Mucosa of rectum (tissue), 2 donors: ENCODE data around the gene SLC9A5.
A peak's percentile ranks its signal among the peaks of the same experiment; 100 is the strongest.

ENCODE experiments used
- H3K27ac ChIP-seq, 2 donors: one replicate each; pipeline ENCODE4 v1.7.0; 2013; ENCODE audit warnings: inconsistent platforms in 2 of 2, low read depth in 2 of 2, low read length in 2 of 2
- H3K27me3 ChIP-seq, 2 donors: one replicate each; pipeline ENCODE4 v1.7.0; 2013; ENCODE audit warnings: low read length in 2 of 2; ENCODE audit not compliant: control insufficient read depth in 2 of 2, insufficient read depth in 2 of 2
- H3K36me3 ChIP-seq, 2 donors: one replicate each; pipeline ENCODE4 v1.7.0; 2013; ENCODE audit warnings: low read length in 2 of 2; ENCODE audit not compliant: control insufficient read depth in 2 of 2, insufficient read depth in 2 of 2
- H3K4me1 ChIP-seq, 2 donors: one replicate each; pipeline ENCODE4 v1.7.0; 2013; ENCODE audit warnings: low read length in 2 of 2, mild to moderate bottlenecking in 1 of 2; ENCODE audit not compliant: control insufficient read depth in 2 of 2, insufficient read depth in 2 of 2
- H3K4me3 ChIP-seq, 2 donors: one replicate each; pipeline ENCODE4 v1.7.0; 2013; ENCODE audit warnings: low read length in 2 of 2
- H3K9ac ChIP-seq, 2 donors: one replicate each; pipeline ENCODE4 v1.7.0; 2013; ENCODE audit warnings: low read length in 2 of 2, low read depth in 1 of 2, mild to moderate bottlenecking in 1 of 2
- H3K9me3 ChIP-seq, 2 donors: one replicate each; pipeline ENCODE4 v1.7.0; 2013; ENCODE audit warnings: low read length in 2 of 2; ENCODE audit not compliant: control insufficient read depth in 2 of 2
- donor health status: healthy.
- donor health status: Normal muscosa, but diverticular disease.

The SLC9A5 gene

DNA sequence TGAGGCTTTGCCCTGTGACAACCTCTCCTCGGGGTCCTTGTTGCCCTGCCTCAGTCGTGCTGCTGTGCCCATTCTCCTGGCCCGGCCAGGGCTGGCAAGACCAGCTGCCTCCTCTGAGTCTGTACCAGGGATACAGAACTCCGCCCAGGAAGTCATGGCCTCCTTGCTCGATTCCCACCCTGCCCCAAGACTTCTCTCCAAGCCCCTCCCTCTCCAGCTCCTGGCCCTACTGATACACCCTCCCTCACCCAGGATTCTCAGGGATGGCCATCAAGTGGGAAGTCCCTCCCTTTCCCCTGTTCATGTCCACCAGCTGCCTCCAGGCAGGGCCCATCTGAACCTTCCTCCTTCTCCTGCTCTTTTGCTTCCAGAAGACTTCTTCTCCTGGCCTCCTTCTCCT lies 33.1 kb upstream of the SLC9A5 start:
- no peaks in the 10 kb centered on the region for H3K36me3 ChIP-seq
- H3K9ac ChIP-seq, result no peak overlapping the region
- no peak overlapping the region for H3K27ac ChIP-seq
- H3K4me3 ChIP-seq, result no peak overlapping the region
- H3K9me3 ChIP-seq, result no peaks in the 10 kb centered on the region
- H3K27me3 ChIP-seq, result no peaks in the 10 kb centered on the region
- peaks cover 0 to 2% of the 10 kb centered on the region in 2 donors for H3K4me1 ChIP-seq

DNA sequence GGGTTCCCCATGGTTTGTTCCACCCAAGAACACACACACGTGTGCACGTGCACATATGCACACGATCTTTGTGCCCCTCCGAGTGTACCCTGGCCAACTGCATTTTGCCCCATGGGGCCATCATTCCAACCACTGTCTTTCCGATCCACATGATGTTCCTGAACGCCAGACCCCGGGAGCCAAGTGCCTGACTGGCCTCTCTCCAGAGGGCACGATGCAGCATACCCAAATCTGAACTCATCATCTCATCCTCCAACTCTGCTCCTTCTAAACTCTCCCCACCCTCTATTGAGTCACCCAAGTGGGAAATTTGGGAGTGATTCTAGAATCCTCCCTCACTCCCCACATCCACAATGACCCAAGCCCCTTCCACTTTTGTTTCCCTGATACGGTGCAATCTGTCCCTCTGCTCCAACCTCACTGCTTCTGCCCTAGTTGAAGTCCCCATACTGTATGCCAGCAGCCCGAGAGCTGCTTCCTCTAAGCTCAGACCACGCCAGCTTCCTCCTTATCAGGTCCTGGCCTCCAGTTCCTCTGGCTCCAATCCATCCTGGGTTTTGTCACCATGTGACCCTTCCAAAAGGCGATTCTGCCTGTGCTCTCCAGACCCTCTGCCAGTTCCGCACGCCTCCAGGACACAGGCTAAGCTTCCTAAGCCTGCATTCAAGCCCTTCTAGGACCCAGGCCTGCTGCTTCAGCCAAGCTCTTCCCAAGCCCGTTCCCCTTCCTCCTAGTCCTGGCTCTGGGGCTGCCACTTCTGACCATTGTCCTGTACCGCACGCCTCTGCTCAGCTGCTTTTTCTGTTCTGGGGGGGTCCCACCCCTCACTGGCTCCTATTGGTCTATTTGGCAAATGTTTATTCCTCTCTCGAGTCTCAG lies 31.9 kb upstream of the SLC9A5 start:
- Histone ChIP-seq H3K9ac (no peak overlapping the region), H3K36me3 (no peaks in the 10 kb centered on the region), H3K27ac (no peak overlapping the region), H3K4me1 (peaks cover 0 to 2% of the 10 kb centered on the region in 2 donors), H3K27me3 (no peaks in the 10 kb centered on the region), H3K4me3 (no peak overlapping the region), H3K9me3 (no peaks in the 10 kb centered on the region)

DNA sequence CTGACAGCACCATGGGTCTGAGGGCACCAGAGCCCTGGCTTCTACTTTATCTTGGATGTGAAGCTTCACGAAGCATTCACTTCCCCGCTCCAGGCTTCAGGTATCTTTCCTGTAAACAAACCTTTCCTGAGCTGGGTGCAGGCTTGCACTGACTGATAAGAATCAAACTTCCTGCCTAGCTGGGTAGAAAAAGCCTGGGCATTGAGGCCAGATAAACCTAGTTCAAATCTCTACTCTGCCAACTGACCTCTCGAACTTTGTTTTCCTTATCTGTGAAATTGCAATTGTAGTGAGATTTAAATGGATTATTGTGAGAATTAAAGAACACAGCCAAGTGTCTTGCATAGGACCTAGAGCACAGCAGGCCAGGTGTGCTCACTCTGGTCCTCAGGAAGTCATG lies 24.8 kb upstream of the SLC9A5 start:
- no peak overlapping the region for H3K27ac ChIP-seq
- H3K36me3 ChIP-seq, result peaks cover 9% of the 10 kb centered on the region in 2 donors
- H3K4me1 ChIP-seq, result peaks cover 15 to 17% of the 10 kb centered on the region in 2 donors
- no peaks in the 10 kb centered on the region for H3K9me3 ChIP-seq
- no peak overlapping the region for H3K4me3 ChIP-seq
- H3K9ac ChIP-seq, result no peak overlapping the region
- H3K27me3 ChIP-seq, result no peaks in the 10 kb centered on the region

DNA sequence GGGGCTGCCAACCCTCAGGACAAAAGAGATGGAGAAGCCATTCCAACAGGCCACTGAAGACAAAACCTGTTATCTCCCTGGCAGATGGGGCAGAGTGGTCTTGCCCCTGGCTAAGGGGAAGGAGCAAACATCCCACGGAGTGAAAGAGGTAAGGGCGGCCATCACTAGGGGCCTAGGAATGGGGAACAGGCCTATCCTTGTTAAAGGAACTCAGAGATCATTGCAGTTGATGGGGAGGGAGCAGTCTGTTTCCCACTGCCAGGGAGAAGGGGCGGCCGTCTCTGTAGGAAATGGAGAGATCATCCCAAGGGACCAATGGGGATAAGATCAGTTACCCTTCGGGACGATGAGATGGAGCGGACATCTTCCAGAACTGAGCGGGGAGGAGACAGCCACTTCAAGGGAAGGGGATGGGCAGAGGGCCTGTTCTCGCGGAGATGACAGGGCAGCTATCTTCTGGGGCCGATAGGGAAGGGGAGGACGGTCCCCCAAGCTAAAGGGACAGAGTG lies 22.4 kb upstream of the SLC9A5 start:
- H3K9me3 ChIP-seq, result no peaks in the 10 kb centered on the region
- H3K9ac ChIP-seq, result peak overlapping the region; percentile 65 to 87
- H3K4me1 ChIP-seq, result peaks cover 15 to 17% of the 10 kb centered on the region in 2 donors
- peak overlapping the region; percentile 63 to 80 for H3K27ac ChIP-seq
- H3K27me3 ChIP-seq, result no peaks in the 10 kb centered on the region
- peak overlapping the region; percentile 93 to 99 for H3K4me3 ChIP-seq
- H3K36me3 ChIP-seq, result peaks cover 32 to 33% of the 10 kb centered on the region in 2 donors

DNA sequence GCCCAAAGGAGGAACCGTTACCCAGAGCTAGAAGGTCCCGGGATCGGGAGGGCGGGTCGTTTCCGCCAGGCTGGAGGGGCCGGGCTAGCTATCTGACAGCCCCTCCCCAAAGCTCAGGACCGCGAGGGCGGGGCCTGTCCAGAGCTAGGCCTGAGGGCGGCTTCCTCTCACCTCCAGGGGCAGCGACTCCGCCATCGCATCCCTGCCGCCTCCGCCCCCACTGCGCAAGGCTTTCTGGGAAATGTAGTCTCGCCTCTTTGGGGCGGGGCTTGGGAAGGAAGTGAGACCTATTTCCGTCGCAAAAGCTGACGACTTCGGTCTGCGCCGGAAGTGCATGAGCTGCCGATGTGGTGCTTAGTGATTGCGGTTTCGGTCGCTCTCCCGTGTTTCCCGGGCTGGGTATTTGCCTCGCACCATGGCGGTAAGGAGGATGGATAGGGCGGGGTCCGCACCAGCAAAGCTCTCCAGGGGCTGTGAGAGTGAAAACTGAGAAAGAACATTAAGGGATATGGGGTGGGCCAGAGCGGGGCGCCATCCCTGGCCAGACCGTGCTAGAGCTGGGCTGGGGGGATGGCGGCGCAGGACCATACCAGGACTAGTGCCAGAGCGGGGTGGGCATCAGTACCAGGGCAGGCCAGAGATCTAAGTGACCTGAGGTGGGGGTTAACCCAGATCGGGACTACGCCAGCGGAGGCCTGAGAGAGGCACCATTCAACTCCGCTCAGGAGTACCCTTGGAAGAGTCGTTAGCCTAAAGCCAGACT lies 21.8 kb upstream of the SLC9A5 start, which contains the start of gene TMEM208:
TMEM208 (plus strand) TSS at position 327 of the 763 bp plus-strand sequence; CDS start at position 416, 89 bp downstream.
- H3K27me3 ChIP-seq, result no peaks in the 10 kb centered on the region
- peaks cover 39% of the 10 kb centered on the region in 2 donors for H3K36me3 ChIP-seq
- no peaks in the 10 kb centered on the region for H3K9me3 ChIP-seq
- peak within 1 kb of the TSS; percentile 87 to 92 for H3K9ac ChIP-seq
- H3K27ac ChIP-seq, result peak within 1 kb of the TSS; percentile 63 to 80
- peak within 1 kb of the TSS; percentile 93 to 99 for H3K4me3 ChIP-seq
- peaks cover 15 to 17% of the 10 kb centered on the region in 2 donors for H3K4me1 ChIP-seq

DNA sequence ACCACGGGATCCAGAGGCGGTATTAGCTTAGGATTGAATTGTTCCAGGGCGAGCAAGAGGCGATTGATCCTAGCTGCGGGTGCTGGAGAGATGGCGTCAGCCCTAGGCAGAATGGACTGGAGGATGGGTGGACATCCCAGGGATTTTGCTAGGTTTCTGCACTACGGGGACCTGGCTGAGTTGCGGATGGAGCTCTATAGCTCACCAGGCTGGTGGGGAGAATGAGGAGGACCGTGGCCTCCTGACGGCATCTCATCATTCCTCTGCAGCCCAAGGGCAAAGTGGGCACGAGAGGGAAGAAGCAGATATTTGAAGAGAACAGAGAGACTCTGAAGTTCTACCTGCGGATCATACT lies 21.2 kb upstream of the SLC9A5 start:
- peak overlapping the region in 1 of 2 donors; percentile 80 for H3K27ac ChIP-seq
- H3K9me3 ChIP-seq, result no peaks in the 10 kb centered on the region
- peaks cover 15 to 17% of the 10 kb centered on the region in 2 donors for H3K4me1 ChIP-seq
- peak overlapping the region; percentile 93 to 99 for H3K4me3 ChIP-seq
- peak overlapping the region; percentile 87 to 92 for H3K9ac ChIP-seq
- no peaks in the 10 kb centered on the region for H3K27me3 ChIP-seq
- peaks cover 39 to 41% of the 10 kb centered on the region in 2 donors for H3K36me3 ChIP-seq

DNA sequence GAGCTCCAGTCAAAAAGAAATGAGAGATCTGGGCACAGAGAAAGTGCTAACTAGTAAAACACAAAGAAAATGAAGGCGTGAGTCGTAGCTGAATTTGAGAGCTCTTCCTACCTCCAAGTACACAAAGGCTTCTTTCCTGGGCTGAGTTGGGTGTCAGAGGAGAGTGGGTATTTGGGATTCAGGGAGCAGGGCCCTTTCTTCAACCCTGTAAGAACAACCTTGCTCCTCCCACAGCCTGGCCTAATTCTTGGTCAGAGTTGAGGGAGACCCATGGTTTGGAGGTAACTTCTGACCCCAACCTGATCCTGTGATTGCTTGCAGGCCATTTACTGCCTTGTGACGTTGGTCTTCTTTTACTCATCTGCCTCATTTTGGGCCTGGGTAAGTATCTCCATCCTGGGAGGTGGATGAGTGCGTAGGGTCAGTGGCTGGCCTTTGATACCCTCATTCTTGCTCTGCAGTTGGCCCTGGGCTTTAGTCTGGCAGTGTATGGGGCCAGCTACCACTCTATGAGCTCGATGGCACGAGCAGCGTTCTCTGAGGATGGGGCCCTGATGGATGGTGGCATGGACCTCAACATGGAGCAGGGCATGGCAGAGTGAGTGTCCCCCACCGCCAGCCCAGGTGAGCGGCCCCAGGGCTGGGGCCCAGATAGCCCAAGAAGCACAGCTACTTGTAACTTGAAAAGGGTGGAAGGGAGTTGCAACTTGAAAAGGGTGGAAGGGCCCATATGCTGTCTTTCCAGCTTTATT lies 20.6 kb upstream of the SLC9A5 start:
- Histone ChIP-seq H3K36me3 (peaks cover 39 to 42% of the 10 kb centered on the region in 2 donors), H3K27me3 (no peaks in the 10 kb centered on the region), H3K4me1 (peaks cover 15 to 17% of the 10 kb centered on the region in 2 donors), H3K4me3 (peak overlapping the region; percentile 93 to 99), H3K9ac (peak overlapping the region in 1 of 2 donors; percentile 92), H3K9me3 (no peaks in the 10 kb centered on the region), H3K27ac (no peak overlapping the region)

DNA sequence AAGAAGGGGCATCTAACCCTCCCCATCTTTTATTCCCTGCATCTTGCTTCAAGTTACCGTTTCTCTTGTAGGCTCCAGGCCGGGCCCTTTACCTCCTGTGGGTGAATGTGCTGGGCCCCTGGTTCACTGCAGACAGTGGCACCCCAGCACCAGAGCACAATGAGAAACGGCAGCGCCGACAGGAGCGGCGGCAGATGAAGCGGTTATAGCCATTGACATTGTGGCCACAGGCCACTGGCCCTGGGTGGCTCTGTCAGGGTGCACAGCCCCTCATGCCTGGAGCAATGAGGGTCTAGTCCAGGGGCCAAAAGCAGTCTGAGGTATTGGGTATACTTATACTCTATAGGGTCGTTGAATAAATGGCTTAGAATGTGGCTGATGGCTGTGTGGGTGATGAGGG lies 19.9 kb upstream of the SLC9A5 start:
- H3K4me3 ChIP-seq, result no peak overlapping the region
- peaks cover 15 to 17% of the 10 kb centered on the region in 2 donors for H3K4me1 ChIP-seq
- H3K27ac ChIP-seq, result no peak overlapping the region
- H3K36me3 ChIP-seq, result peaks cover 43 to 48% of the 10 kb centered on the region in 2 donors
- H3K9ac ChIP-seq, result no peak overlapping the region
- no peaks in the 10 kb centered on the region for H3K27me3 ChIP-seq
- H3K9me3 ChIP-seq, result no peaks in the 10 kb centered on the region

DNA sequence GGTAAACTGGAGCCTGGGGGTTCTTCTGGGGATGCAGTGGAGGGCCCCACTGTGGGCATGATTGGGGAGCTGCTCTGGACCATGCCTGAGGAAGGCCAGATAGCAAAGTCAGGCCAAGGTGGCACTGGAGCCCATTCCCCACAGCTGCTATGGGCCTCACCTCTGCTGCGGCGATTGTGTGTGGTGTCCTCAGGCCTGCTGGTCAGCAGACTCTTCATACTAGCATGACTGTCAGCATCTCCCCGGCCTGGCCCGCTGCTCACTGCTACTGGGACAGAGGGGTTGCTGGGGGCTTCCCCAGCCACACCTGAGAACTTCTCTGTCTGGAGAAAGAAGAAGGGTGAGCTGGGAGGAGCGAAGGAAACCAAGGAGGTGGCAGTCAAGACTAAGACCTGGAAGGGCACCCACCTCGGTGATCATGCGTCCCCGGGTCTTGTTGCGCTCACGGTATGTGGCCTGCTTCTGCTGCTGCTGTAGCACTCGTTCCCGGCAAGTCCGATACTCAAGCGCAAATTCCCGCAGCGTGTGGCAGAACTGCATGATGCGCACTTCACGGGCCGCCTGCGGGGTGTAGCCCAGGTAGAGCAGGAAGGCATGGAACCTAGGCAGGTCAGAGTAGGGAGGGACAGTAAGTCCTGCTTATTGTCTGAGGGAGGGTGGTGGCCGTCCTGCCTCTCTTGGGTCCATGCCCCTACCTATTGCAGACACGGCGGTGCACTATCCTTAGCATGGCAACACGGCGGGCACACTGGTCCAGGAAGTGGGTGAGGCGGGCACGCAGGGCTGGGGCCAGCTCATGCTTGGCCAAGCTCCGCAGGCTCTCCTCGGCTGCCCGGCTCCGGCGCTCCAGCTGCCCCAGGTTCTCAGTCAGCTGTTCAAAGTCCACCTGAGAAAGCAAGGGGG lies 18.6 kb upstream of the SLC9A5 start:
- peaks cover 14 to 15% of the 10 kb centered on the region in 2 donors for H3K4me1 ChIP-seq
- no peak overlapping the region for H3K9ac ChIP-seq
- H3K4me3 ChIP-seq, result no peak overlapping the region
- no peaks in the 10 kb centered on the region for H3K9me3 ChIP-seq
- peaks cover 43 to 58% of the 10 kb centered on the region in 2 donors for H3K36me3 ChIP-seq
- no peak overlapping the region for H3K27ac ChIP-seq
- H3K27me3 ChIP-seq, result no peaks in the 10 kb centered on the region
